Neuronal stem cell (in vitro differentiated cells): ENCODE data around the gene GJB6.

ENCODE experiments used
- DNase-seq: peaks from one replicate; pipeline ENCODE4 v3.0.0-alpha.2; 2013; ENCODE audit warnings: low spot score
- H2AFZ ChIP-seq: one replicate; pipeline ENCODE4 v1.6.1; 2013; ENCODE audit warnings: mild to moderate bottlenecking, low read length, inconsistent platforms
- H2AK5ac ChIP-seq: 2 replicates; pipeline ENCODE4 v1.6.1; 2013; ENCODE audit warnings: low read depth, mild to moderate bottlenecking, inconsistent platforms, low read length, moderate library complexity, mixed read lengths
- H2BK120ac ChIP-seq: 2 replicates; pipeline ENCODE4 v1.6.1; 2013; ENCODE audit warnings: low read depth, mild to moderate bottlenecking, inconsistent platforms, low read length, moderate library complexity, mixed read lengths
- H2BK12ac ChIP-seq: one replicate; pipeline ENCODE4 v1.6.1; 2013; ENCODE audit warnings: low read length, inconsistent platforms
- H2BK15ac ChIP-seq: 2 replicates; pipeline ENCODE4 v1.6.1; 2013; ENCODE audit warnings: mild to moderate bottlenecking, low read length, inconsistent platforms, mixed read lengths
- H2BK5ac ChIP-seq: one replicate; pipeline ENCODE4 v1.6.1; 2013; ENCODE audit warnings: inconsistent platforms, mild to moderate bottlenecking, low read length, moderate library complexity
- H3K14ac ChIP-seq: one replicate; pipeline ENCODE4 v1.6.1; 2013; ENCODE audit warnings: low read length, inconsistent platforms
- H3K18ac ChIP-seq: 2 replicates; pipeline ENCODE4 v1.6.1; 2013; ENCODE audit warnings: low read length, inconsistent platforms
- H3K23ac ChIP-seq: 2 replicates; pipeline ENCODE4 v1.6.1; 2013; ENCODE audit warnings: low read depth, mild to moderate bottlenecking, mixed read lengths, low read length, inconsistent platforms; ENCODE audit not compliant: poor library complexity
- H3K27ac ChIP-seq: replicated peaks from 3 replicates; pipeline ENCODE4 v1.5.1; 2013; ENCODE audit warnings: low read length, inconsistent platforms
- H3K27me3 ChIP-seq, 3 experiments: 2 replicates each; pipeline ENCODE4 v1.6.1; 2013; ENCODE audit warnings: low read length in 3 of 3, mild to moderate bottlenecking in 2 of 3, inconsistent platforms in 1 of 3, low read depth in 1 of 3, mixed read lengths in 1 of 3, moderate library complexity in 1 of 3; ENCODE audit not compliant: control insufficient read depth in 3 of 3, insufficient read depth in 3 of 3
- H3K36me3 ChIP-seq, 2 donors: replicated peaks in 1 of 2; 2 replicates each; pipeline ENCODE4 v1.6.1; 2013; ENCODE audit warnings: low read length in 2 of 2; ENCODE audit not compliant: control insufficient read depth in 2 of 2, insufficient read depth in 2 of 2
- H3K4ac ChIP-seq: 2 replicates; pipeline ENCODE4 v1.6.1; 2013; ENCODE audit warnings: inconsistent platforms, mild to moderate bottlenecking, low read length, moderate library complexity
- H3K4me1 ChIP-seq, 2 donors: 1 replicate in 1 of 2; 2 replicates in 1 of 2; pipeline ENCODE4 v1.6.1; 2013; ENCODE audit warnings: low read length in 2 of 2, low read depth in 1 of 2; ENCODE audit not compliant: control insufficient read depth in 2 of 2, insufficient read depth in 1 of 2
- H3K4me2 ChIP-seq: one replicate; pipeline ENCODE4 v1.6.1; 2013; ENCODE audit warnings: mild to moderate bottlenecking, low read length, inconsistent platforms; ENCODE audit not compliant: insufficient read depth, poor library complexity, severe bottlenecking
- H3K4me3 ChIP-seq, 2 donors: 2 replicates each; pipeline ENCODE4 v1.5.1; 2013; ENCODE audit warnings: low read length in 2 of 2, mild to moderate bottlenecking in 2 of 2, inconsistent platforms in 1 of 2, moderate library complexity in 1 of 2
- H3K79me1 ChIP-seq: one replicate; pipeline ENCODE4 v1.6.1; 2013; ENCODE audit warnings: low read depth, mild to moderate bottlenecking, inconsistent platforms, low read length, moderate library complexity
- H3K9ac ChIP-seq: one replicate; pipeline ENCODE4 v1.6.1; 2013; ENCODE audit warnings: mild to moderate bottlenecking, low read depth, low read length, inconsistent platforms; ENCODE audit not compliant: poor library complexity
- H3K9me3 ChIP-seq, 2 donors: replicated peaks in 1 of 2; 2 replicates each; pipeline versions ENCODE3 to v1.6.1; 2013; ENCODE audit warnings: low read length in 2 of 2, mild to moderate bottlenecking in 2 of 2, inconsistent platforms in 1 of 2, low read depth in 1 of 2, mixed read lengths in 1 of 2, moderate library complexity in 1 of 2; ENCODE audit not compliant: control insufficient read depth in 2 of 2, insufficient read depth in 1 of 2
- H4K8ac ChIP-seq: one replicate; pipeline ENCODE4 v1.6.1; 2013; ENCODE audit warnings: low read depth, mild to moderate bottlenecking, inconsistent platforms, low read length, moderate library complexity
- H4K91ac ChIP-seq: one replicate; pipeline ENCODE4 v1.6.1; 2013; ENCODE audit warnings: low read length, low read depth, mild to moderate bottlenecking, inconsistent platforms; ENCODE audit not compliant: poor library complexity
- WGBS, 2 donors: extraction: QIAGEN DNeasy Blood & Tissue Kit; methylation state at CpG; one replicate each; pipeline ENCODE4 v1.1.7; 2013; ENCODE audit warnings: missing lambda C conversion rate in 2 of 2, mixed read lengths in 1 of 2; ENCODE audit not compliant: insufficient read length in 2 of 2, insufficient replicate concordance in 1 of 2; ENCODE audit errors: extremely low coverage in 2 of 2; 5-methylcytosine and 5-hydroxymethylcytosine counted together

The GJB6 gene

DNA sequence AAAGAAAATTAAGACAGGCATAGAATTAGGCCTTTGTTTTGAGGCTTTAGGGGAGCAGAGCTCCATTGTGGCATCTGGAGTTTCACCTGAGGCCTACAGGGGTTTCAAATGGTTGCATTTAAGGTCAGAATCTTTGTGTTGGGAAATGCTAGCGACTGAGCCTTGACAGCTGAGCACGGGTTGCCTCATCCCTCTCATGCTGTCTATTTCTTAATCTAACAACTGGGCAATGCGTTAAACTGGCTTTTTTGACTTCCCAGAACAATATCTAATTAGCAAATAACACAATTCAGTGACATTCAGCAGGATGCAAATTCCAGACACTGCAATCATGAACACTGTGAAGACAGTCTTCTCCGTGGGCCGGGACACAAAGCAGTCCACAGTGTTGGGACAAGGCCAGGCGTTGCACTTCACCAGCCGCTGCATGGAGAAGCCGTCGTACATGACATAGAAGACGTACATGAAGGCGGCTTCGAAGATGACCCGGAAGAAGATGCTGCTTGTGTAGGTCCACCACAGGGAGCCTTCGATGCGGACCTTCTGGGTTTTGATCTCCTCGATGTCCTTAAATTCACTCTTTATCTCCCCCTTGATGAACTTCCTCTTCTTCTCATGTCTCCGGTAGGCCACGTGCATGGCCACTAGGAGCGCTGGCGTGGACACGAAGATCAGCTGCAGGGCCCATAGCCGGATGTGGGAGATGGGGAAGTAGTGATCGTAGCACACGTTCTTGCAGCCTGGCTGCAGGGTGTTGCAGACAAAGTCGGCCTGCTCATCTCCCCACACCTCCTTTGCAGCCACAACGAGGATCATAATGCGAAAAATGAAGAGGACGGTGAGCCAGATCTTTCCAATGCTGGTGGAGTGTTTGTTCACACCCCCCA is 43.2 kb downstream of the GJB6 start:
- no peak overlapping the region for H3K4ac ChIP-seq
- no peak overlapping the region for H2AFZ ChIP-seq
- peaks cover 3 to 6% of the 10 kb centered on the region in 2 donors for H3K4me1 ChIP-seq
- no peak overlapping the region for H2AK5ac ChIP-seq
- H3K23ac ChIP-seq: no peak overlapping the region
- no peaks in the 10 kb centered on the region for H3K79me1 ChIP-seq
- H3K36me3 ChIP-seq: no peaks in the 10 kb centered on the region
- H2BK15ac ChIP-seq: no peak overlapping the region
- no peak overlapping the region for H3K4me2 ChIP-seq
- DNase-seq: no peak
- peaks cover 2 to 3% of the 10 kb centered on the region in 2 donors for H3K9me3 ChIP-seq
- H3K9ac ChIP-seq: peak overlapping the region; percentile 18
- H4K91ac ChIP-seq: no peak overlapping the region
- H3K27me3 ChIP-seq: peaks cover 20 to 97% (median 47%) of the 10 kb centered on the region in 3 experiments
- H3K14ac ChIP-seq: no peak overlapping the region
- WGBS, 2 donors: no CpG with 5 or more reads among the region's 28 CpGs
- no peak overlapping the region for H4K8ac ChIP-seq
- no peak overlapping the region for H2BK120ac ChIP-seq
- no peak overlapping the region for H2BK5ac ChIP-seq
- no peak overlapping the region for H3K4me3 ChIP-seq
- H3K27ac ChIP-seq: no peak overlapping the region
- H3K18ac ChIP-seq: no peak overlapping the region
- no peak overlapping the region for H2BK12ac ChIP-seq

DNA sequence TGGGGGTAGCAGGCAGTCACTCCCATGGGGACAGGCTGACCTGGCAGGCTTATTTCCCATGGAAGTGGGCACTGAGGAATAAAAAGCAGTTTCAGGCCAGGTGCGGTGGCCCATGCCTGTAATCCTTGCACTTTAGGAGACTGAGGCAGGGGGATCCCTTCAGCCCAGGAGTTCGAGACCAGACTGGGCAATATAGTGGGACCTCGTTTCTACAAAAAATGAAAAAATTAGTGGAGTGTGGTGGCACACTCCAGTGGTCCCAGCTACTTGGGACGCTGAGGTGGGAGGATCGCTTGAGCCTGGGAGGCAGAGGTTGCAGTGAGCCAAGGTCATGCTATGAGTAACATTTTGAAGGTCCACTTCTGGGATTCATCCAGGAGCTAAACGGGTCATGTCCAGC is 45.3 kb downstream of the GJB6 start:
- no peak overlapping the region for H2BK120ac ChIP-seq
- no peak overlapping the region for H2BK15ac ChIP-seq
- H3K14ac ChIP-seq: no peak overlapping the region
- no peak overlapping the region for H3K23ac ChIP-seq
- WGBS, 2 donors: no CpG with 5 or more reads among the region's 6 CpGs
- H3K18ac ChIP-seq: no peak overlapping the region
- H4K8ac ChIP-seq: no peak overlapping the region
- no peaks in the 10 kb centered on the region for H3K79me1 ChIP-seq
- H3K4me2 ChIP-seq: no peak overlapping the region
- H3K4ac ChIP-seq: no peak overlapping the region
- no peak overlapping the region for H4K91ac ChIP-seq
- H3K9me3 ChIP-seq: peaks cover 2 to 3% of the 10 kb centered on the region in 2 donors
- no peak overlapping the region for H2AFZ ChIP-seq
- no peak overlapping the region for H2AK5ac ChIP-seq
- peaks cover 3 to 76% (median 26%) of the 10 kb centered on the region in 3 experiments for H3K27me3 ChIP-seq
- no peak overlapping the region for H3K27ac ChIP-seq
- H3K9ac ChIP-seq: no peak overlapping the region
- no peak overlapping the region for H3K4me3 ChIP-seq
- no peak for DNase-seq
- no peak overlapping the region for H2BK5ac ChIP-seq
- no peaks in the 10 kb centered on the region for H3K36me3 ChIP-seq
- H3K4me1 ChIP-seq: peaks cover 1 to 3% of the 10 kb centered on the region in 2 donors
- H2BK12ac ChIP-seq: no peak overlapping the region

DNA sequence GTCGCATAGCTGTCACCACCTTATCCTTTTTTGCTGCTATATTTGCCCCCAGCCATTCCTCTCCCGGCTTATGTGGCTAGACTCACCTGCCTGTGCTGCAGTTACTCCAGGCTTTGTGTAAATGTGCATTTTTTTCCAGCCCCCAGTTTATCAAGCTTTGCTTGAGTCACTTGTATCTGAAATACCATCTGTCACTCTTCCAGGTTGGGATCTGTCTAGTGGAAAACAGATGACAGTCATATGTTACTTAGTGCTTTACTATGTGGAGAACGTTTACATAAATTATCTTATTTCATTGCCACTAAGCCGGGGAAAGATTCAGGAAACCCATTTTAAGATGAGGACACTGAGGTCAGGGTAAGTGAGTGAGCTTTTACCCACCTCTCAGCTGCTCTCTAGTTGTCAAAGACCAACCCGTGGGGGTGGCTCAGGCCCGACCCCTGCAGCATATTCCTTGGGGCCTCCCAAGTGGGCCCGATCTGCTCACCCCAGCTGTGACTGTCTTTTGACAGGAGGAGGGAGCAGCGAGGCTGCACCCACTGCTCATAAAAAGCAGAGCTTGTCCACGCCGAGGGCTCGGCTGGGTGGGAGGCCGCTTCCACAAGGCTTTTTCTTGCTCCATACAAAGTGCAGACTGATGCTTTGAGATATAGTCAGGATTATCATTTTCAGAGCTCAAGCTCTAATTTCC is 46.6 kb downstream of the GJB6 start:
- no peak overlapping the region for H2BK12ac ChIP-seq
- H4K8ac ChIP-seq: no peak overlapping the region
- H3K23ac ChIP-seq: no peak overlapping the region
- peaks cover 0 to 2% of the 10 kb centered on the region in 2 donors for H3K9me3 ChIP-seq
- no peak overlapping the region for H3K4me2 ChIP-seq
- H3K14ac ChIP-seq: no peak overlapping the region
- no peak overlapping the region for H3K27ac ChIP-seq
- H4K91ac ChIP-seq: no peak overlapping the region
- H3K36me3 ChIP-seq: no peaks in the 10 kb centered on the region
- H2BK15ac ChIP-seq: no peak overlapping the region
- no peak overlapping the region for H2AFZ ChIP-seq
- H3K4me1 ChIP-seq: no peaks in the 10 kb centered on the region
- H3K9ac ChIP-seq: no peak overlapping the region
- no peaks in the 10 kb centered on the region for H3K79me1 ChIP-seq
- no peak overlapping the region for H2BK120ac ChIP-seq
- no peak overlapping the region for H3K18ac ChIP-seq
- peaks cover 0 to 63% (median 13%) of the 10 kb centered on the region in 3 experiments for H3K27me3 ChIP-seq
- H2BK5ac ChIP-seq: no peak overlapping the region
- WGBS, 2 donors: no CpG with 5 or more reads among the region's 12 CpGs
- H2AK5ac ChIP-seq: no peak overlapping the region
- no peak for DNase-seq
- H3K4ac ChIP-seq: no peak overlapping the region
- no peak overlapping the region for H3K4me3 ChIP-seq

DNA sequence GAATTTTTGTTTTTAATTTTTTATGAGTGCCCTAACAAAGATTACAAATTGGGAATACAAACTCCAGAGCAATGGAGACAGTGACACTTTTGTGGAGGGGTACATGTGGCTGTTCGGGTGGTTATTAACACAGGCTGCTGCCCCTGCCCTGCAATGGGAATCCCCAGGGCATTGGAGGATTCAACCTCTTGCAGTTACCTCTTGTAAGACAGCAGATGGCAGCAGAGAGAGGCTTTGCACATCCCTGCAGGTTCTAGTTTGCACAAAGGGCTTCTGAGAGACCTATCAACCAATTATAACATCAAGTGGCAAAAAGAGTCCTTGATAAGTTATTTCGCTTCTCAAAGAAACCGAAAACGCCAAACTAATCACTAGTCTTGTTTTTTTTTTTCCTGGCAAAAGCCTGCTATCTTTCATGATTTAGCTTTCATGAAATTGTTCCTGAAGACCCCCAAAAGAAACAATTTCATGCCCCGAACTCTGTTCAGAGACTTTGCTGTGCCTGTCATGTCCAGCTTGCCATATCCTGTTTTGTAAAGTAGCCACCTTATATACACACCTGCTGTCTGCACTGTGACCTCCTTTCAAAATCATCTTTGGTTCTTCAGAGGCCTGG is 49.8 kb downstream of the GJB6 start:
- no peak overlapping the region for H2BK5ac ChIP-seq
- H3K9ac ChIP-seq: no peak overlapping the region
- H2BK15ac ChIP-seq: no peak overlapping the region
- WGBS, 2 donors: no CpG with 5 or more reads among the region's 5 CpGs
- H3K27me3 ChIP-seq: peaks cover 0 to 45% (median 0%) of the 10 kb centered on the region in 3 experiments
- no peaks in the 10 kb centered on the region for H3K4me1 ChIP-seq
- no peaks in the 10 kb centered on the region for H3K9me3 ChIP-seq
- no peak overlapping the region for H2BK120ac ChIP-seq
- no peak overlapping the region for H3K4me2 ChIP-seq
- H3K18ac ChIP-seq: no peak overlapping the region
- DNase-seq: peak; percentile 74
- no peak overlapping the region for H3K14ac ChIP-seq
- no peak overlapping the region for H3K23ac ChIP-seq
- no peak overlapping the region for H2AK5ac ChIP-seq
- no peaks in the 10 kb centered on the region for H3K36me3 ChIP-seq
- no peak overlapping the region for H3K4me3 ChIP-seq
- H2AFZ ChIP-seq: no peak overlapping the region
- no peak overlapping the region for H2BK12ac ChIP-seq
- H4K91ac ChIP-seq: no peak overlapping the region
- H3K79me1 ChIP-seq: no peaks in the 10 kb centered on the region
- no peak overlapping the region for H3K4ac ChIP-seq
- H3K27ac ChIP-seq: no peak overlapping the region
- H4K8ac ChIP-seq: no peak overlapping the region
